ENCODE results near the gene UCN2. TPM values are rescaled to one million over a fixed set of nuclear protein-coding genes. Genes with fewer than 3 reads are reported as not detected.

UCN2 gene
- polyA plus RNA-seq, 2 of the 4 experiments (the other 2 are of a cell fraction), result 4.0 to 15.9 TPM

DNA sequence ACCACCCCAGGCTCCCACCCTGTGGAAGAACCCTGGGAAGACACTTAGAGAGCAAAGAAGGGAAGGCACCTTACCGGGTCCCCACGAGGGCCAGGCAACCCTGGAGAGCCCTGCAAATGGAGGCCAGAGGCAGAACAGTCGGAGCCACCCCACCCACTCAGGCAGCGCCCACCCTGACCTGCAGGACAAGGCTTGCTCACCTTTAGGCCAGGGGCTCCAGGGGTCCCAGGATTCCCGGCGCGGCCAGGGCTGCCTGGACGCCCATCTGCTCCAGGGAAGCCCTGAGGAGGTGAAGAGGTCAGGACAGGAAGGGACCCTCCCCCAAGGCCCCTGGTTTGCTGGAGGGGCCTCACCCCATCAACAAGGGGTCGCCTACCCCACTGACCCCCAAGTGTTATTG, 21.3 kb upstream of the UCN2 start:
- 90% methylated on average over 2 of the region's 9 CpGs for WGBS (ENCODE audit: missing lambda C conversion rate)
- H3K27ac ChIP-seq, result no peak overlapping the region
- FAIRE-seq (no peak), ATAC-seq (no peak), DNase-seq (ENCODE audit: low read depth in 1 of 2, low spot score in 1 of 2) (no peak)
- no peak overlapping the region for H3K4me3 ChIP-seq
- no peak overlapping the region for H3K4me2 ChIP-seq
- no peaks in the 10 kb centered on the region; the same call in 2 of the 3 replicates for H3K4me1 ChIP-seq
- ChIA-PET CTCF (no interaction called here), POLR2A (no interaction called here)
- no peaks in the 10 kb centered on the region for H3K9me3 ChIP-seq
- TF ChIP-seq MAFK (IDR thresholded peaks at IDR 0.05; ENCODE audit: partially characterized antibody) (no peak), POLR2AphosphoS2 (conservative IDR thresholded peaks at IDR 0.05; ENCODE audit: low read length) (no peak), BHLHE40 (IDR thresholded peaks at IDR 0.05; ENCODE audit: low read depth, low read length) (no peak), ZFP36 (IDR thresholded peaks at IDR 0.05; ENCODE audit: borderline replicate concordance, partially characterized antibody) (no peak), TP53 (CRISPR knock-in tag; IDR thresholded peaks at IDR 0.05) (no peak), SREBF2 (IDR thresholded peaks at IDR 0.05) (no peak), CBX8 (IDR thresholded peaks at IDR 0.05) (no peak), MYC (IDR thresholded peaks at IDR 0.05; ENCODE audit: borderline replicate concordance, low read length) (no peak), NPAS2 (CRISPR knock-in tag; IDR thresholded peaks at IDR 0.05; ENCODE audit: borderline replicate concordance) (no peak), CHD2 (IDR thresholded peaks at IDR 0.05; ENCODE audit: low read length, partially characterized antibody) (no peak), TFCP2L1 (CRISPR knock-in tag; IDR thresholded peaks at IDR 0.05) (no peak), KDM1A (IDR thresholded peaks at IDR 0.05; ENCODE audit: low read depth) (no peak)
- TF ChIP-seq, protein P1, sequence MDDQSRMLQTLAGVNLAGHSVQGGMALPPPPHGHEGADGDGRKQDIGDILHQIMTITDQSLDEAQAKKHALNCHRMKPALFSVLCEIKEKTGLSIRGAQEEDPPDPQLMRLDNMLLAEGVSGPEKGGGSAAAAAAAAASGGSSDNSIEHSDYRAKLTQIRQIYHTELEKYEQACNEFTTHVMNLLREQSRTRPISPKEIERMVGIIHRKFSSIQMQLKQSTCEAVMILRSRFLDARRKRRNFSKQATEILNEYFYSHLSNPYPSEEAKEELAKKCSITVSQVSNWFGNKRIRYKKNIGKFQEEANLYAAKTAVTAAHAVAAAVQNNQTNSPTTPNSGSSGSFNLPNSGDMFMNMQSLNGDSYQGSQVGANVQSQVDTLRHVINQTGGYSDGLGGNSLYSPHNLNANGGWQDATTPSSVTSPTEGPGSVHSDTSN (IDR thresholded peaks at IDR 0.05), result no peak
- TF ChIP-seq, protein P2, sequence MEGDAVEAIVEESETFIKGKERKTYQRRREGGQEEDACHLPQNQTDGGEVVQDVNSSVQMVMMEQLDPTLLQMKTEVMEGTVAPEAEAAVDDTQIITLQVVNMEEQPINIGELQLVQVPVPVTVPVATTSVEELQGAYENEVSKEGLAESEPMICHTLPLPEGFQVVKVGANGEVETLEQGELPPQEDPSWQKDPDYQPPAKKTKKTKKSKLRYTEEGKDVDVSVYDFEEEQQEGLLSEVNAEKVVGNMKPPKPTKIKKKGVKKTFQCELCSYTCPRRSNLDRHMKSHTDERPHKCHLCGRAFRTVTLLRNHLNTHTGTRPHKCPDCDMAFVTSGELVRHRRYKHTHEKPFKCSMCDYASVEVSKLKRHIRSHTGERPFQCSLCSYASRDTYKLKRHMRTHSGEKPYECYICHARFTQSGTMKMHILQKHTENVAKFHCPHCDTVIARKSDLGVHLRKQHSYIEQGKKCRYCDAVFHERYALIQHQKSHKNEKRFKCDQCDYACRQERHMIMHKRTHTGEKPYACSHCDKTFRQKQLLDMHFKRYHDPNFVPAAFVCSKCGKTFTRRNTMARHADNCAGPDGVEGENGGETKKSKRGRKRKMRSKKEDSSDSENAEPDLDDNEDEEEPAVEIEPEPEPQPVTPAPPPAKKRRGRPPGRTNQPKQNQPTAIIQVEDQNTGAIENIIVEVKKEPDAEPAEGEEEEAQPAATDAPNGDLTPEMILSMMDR (IDR thresholded peaks at IDR 0.05), result no peak
- TF ChIP-seq, protein P3, sequence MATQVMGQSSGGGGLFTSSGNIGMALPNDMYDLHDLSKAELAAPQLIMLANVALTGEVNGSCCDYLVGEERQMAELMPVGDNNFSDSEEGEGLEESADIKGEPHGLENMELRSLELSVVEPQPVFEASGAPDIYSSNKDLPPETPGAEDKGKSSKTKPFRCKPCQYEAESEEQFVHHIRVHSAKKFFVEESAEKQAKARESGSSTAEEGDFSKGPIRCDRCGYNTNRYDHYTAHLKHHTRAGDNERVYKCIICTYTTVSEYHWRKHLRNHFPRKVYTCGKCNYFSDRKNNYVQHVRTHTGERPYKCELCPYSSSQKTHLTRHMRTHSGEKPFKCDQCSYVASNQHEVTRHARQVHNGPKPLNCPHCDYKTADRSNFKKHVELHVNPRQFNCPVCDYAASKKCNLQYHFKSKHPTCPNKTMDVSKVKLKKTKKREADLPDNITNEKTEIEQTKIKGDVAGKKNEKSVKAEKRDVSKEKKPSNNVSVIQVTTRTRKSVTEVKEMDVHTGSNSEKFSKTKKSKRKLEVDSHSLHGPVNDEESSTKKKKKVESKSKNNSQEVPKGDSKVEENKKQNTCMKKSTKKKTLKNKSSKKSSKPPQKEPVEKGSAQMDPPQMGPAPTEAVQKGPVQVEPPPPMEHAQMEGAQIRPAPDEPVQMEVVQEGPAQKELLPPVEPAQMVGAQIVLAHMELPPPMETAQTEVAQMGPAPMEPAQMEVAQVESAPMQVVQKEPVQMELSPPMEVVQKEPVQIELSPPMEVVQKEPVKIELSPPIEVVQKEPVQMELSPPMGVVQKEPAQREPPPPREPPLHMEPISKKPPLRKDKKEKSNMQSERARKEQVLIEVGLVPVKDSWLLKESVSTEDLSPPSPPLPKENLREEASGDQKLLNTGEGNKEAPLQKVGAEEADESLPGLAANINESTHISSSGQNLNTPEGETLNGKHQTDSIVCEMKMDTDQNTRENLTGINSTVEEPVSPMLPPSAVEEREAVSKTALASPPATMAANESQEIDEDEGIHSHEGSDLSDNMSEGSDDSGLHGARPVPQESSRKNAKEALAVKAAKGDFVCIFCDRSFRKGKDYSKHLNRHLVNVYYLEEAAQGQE (IDR thresholded peaks at IDR 0.05), result no peak
- TF ChIP-seq, protein P4, sequence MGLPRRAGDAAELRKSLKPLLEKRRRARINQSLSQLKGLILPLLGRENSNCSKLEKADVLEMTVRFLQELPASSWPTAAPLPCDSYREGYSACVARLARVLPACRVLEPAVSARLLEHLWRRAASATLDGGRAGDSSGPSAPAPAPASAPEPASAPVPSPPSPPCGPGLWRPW (IDR thresholded peaks at IDR 0.05), result no peak

DNA sequence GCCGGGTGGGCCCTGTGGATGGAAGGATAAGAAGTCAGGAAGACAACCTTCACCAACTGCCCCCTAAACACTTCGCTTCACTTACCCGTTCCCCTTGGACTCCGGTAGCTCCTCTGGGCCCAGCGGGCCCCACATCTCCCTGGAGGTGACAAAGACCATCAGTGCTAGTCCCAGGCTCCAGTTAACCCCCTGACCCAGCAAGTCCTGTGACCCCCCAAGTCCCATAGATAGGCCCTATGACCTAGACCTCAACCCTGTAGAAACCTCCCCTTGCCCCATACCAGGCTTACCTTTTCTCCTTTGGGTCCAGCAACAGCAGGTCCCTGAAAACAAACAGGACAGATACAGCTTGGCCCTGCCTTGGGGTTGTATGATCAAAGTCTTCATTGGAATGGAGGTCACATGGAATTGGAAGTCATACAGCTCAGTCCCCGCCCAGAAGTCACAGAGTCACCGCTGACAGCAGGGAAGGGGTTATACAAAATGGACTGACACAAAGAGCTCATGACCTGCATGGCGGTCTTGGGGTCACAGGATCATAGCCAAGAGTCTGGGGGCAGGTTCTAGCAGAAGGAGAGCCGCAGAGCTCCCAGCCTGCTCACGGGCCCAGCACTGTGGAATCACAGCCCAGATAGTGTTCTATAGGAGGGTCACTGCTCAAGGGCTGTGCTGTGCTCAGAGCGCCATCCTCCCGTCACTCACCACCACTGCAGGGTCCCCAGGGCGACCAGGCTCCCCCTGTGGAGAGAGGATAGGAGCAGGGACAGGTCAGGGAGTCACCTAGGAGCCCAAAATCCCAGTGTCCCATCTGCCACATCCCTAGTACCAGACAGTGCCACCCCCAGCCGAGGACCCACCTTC, 18.3 kb upstream of the UCN2 start:
- WGBS (ENCODE audit: missing lambda C conversion rate), result 96% methylated on average over 13 of the region's 14 CpGs
- FAIRE-seq, result no peak
- TF ChIP-seq FOXS1 (CRISPR knock-in tag; IDR thresholded peaks at IDR 0.05) (no peak), EHMT2 (IDR thresholded peaks at IDR 0.05; ENCODE audit: low read depth) (no peak), ZSCAN20 (CRISPR knock-in tag; IDR thresholded peaks at IDR 0.05) (no peak), RAD21 (conservative IDR thresholded peaks at IDR 0.05 in 1 of 2, IDR thresholded peaks at IDR 0.05 in 1 of 2) (no peak), ZFP36 (IDR thresholded peaks at IDR 0.05; ENCODE audit: borderline replicate concordance, partially characterized antibody) (no peak), SREBF2 (IDR thresholded peaks at IDR 0.05) (no peak), HEYL (CRISPR knock-in tag; IDR thresholded peaks at IDR 0.05) (no peak), HDAC2 (IDR thresholded peaks at IDR 0.05) (no peak), POLR2A (IDR thresholded peaks at IDR 0.05; ENCODE audit: low read length) (no peak), EHF (CRISPR knock-in tag; IDR thresholded peaks at IDR 0.05) (no peak)
- TF ChIP-seq, protein P1 (IDR thresholded peaks at IDR 0.05), result no peak
- DNase-seq (ENCODE audit: low read depth in 1 of 2, low spot score in 1 of 2), result no peak
- Histone ChIP-seq H3K27ac (no peak overlapping the region), H3K9me3 (no peaks in the 10 kb centered on the region), H3K4me3 (no peak overlapping the region), H3K4me1 (no peaks in the 10 kb centered on the region), H3K4me2 (no peak overlapping the region)
- ChIA-PET CTCF (interaction anchor here (0.7 to 1.5 kb wide), 2 partner anchors 10 to 24 kb away, joined by 3 to 4 read pairs; no protein-coding TSS in a partner anchor), POLR2A (no interaction called here)
- no peak for ATAC-seq

Data from A549 (cell line).